H9 (cell line): ENCODE measurements around the gene SLC24A1. TPM values are rescaled to one million over a fixed set of nuclear protein-coding genes. Genes with fewer than 3 reads are reported as not detected.

Experiments used
- DNase-seq: peaks from one replicate; pipeline ENCODE4 v3.0.0-alpha.2; 2017
- H2AFZ ChIP-seq: one replicate; pipeline ENCODE4 v1.6.1; 2013; ENCODE audit warnings: mild to moderate bottlenecking, low read length, control low read depth, moderate library complexity
- H2AK5ac ChIP-seq: 2 replicates; pipeline ENCODE4 v1.6.1; 2013; ENCODE audit warnings: low read length, control low read depth, mixed read lengths; ENCODE audit not compliant: insufficient read length
- H2BK120ac ChIP-seq: one replicate; pipeline ENCODE4 v1.6.1; 2013; ENCODE audit warnings: low read depth, mild to moderate bottlenecking, low read length, control low read depth, inconsistent platforms; ENCODE audit not compliant: poor library complexity, severe bottlenecking
- H2BK12ac ChIP-seq: 2 replicates; pipeline ENCODE4 v1.6.1; 2013; ENCODE audit warnings: low read length, control low read depth, mixed read lengths, low read depth; ENCODE audit not compliant: insufficient read length
- H2BK15ac ChIP-seq: 2 replicates; pipeline ENCODE4 v1.6.1; 2013; ENCODE audit warnings: low read depth, low read length, control low read depth
- H2BK20ac ChIP-seq: one replicate; pipeline ENCODE4 v1.6.1; 2013; ENCODE audit warnings: low read depth, mild to moderate bottlenecking, low read length, control low read depth, inconsistent platforms; ENCODE audit not compliant: poor library complexity, severe bottlenecking
- H2BK5ac ChIP-seq: 2 replicates; pipeline ENCODE4 v1.6.1; 2013; ENCODE audit warnings: low read length, control low read depth, mixed read lengths; ENCODE audit not compliant: insufficient read length
- H3K14ac ChIP-seq: 2 replicates; pipeline ENCODE4 v1.6.1; 2013; ENCODE audit warnings: low read length, control low read depth; ENCODE audit not compliant: insufficient read depth
- H3K18ac ChIP-seq: 2 replicates; pipeline ENCODE4 v1.6.1; 2013; ENCODE audit warnings: low read depth, mild to moderate bottlenecking, mixed read lengths, low read length, control low read depth; ENCODE audit not compliant: insufficient read length
- H3K23ac ChIP-seq: 2 replicates; pipeline ENCODE4 v1.6.1; 2013; ENCODE audit warnings: low read length, control low read depth, mixed read lengths, low read depth; ENCODE audit not compliant: insufficient read length
- H3K23me2 ChIP-seq: 2 replicates; pipeline ENCODE4 v1.6.1; 2013; ENCODE audit warnings: low read depth, mild to moderate bottlenecking, mixed read lengths, low read length, control low read depth; ENCODE audit not compliant: insufficient read length, poor library complexity, severe bottlenecking
- H3K27ac ChIP-seq: 2 replicates; pipeline ENCODE4 v1.5.1; 2013; ENCODE audit warnings: low read length, control low read depth, mixed read lengths, low read depth; ENCODE audit not compliant: insufficient read length
- H3K27me3 ChIP-seq: 2 replicates; pipeline ENCODE4 v1.6.1; 2013; ENCODE audit warnings: low read length, control low read depth, inconsistent platforms; ENCODE audit not compliant: insufficient read depth
- H3K4ac ChIP-seq: 2 replicates; pipeline ENCODE4 v1.6.1; 2013; ENCODE audit warnings: low read depth, mild to moderate bottlenecking, control low read depth, inconsistent platforms, low read length, moderate library complexity
- H3K4me1 ChIP-seq: 2 replicates; pipeline ENCODE4 v1.6.1; 2013; ENCODE audit warnings: low read length, control low read depth, inconsistent platforms; ENCODE audit not compliant: insufficient read depth
- H3K4me2 ChIP-seq: 2 replicates; pipeline ENCODE4 v1.6.1; 2013; ENCODE audit warnings: low read length, control low read depth, mixed read lengths; ENCODE audit not compliant: insufficient read length, insufficient read depth
- H3K56ac ChIP-seq: 2 replicates; pipeline ENCODE4 v1.6.1; 2013; ENCODE audit warnings: low read depth, mild to moderate bottlenecking, mixed read lengths, low read length, control low read depth; ENCODE audit not compliant: insufficient read length
- H3K79me1 ChIP-seq: 2 replicates; pipeline ENCODE4 v1.6.1; 2013; ENCODE audit warnings: low read depth, mild to moderate bottlenecking, moderate library complexity, low read length, control low read depth, inconsistent platforms; ENCODE audit not compliant: insufficient read depth, poor library complexity, severe bottlenecking
- H3K79me2 ChIP-seq: 2 replicates; pipeline ENCODE4 v1.6.1; 2013; ENCODE audit warnings: low read length, control low read depth, inconsistent platforms; ENCODE audit not compliant: insufficient read depth
- H3K9ac ChIP-seq: 2 replicates; pipeline ENCODE4 v1.6.1; 2013; ENCODE audit warnings: low read length, control low read depth, mixed read lengths; ENCODE audit not compliant: insufficient read length; ENCODE audit errors: extremely low read depth
- H3K9me3 ChIP-seq: one replicate; pipeline ENCODE4 v1.6.1; 2013; ENCODE audit warnings: low read depth, low read length, inconsistent platforms; ENCODE audit not compliant: control insufficient read depth
- H3T11ph ChIP-seq: one replicate; pipeline ENCODE4 v1.6.1; 2013; ENCODE audit warnings: mild to moderate bottlenecking, low read length, control low read depth, inconsistent platforms
- H4K20me1 ChIP-seq: one replicate; pipeline ENCODE4 v1.6.1; 2013; ENCODE audit not compliant: control insufficient read depth, insufficient read length, insufficient read depth
- H4K5ac ChIP-seq: 2 replicates; pipeline ENCODE4 v1.6.1; 2013; ENCODE audit warnings: low read depth, mild to moderate bottlenecking, mixed read lengths, low read length, control low read depth; ENCODE audit not compliant: insufficient read length
- H4K8ac ChIP-seq: replicated peaks from 2 replicates; pipeline ENCODE4 v1.6.1; 2013; ENCODE audit warnings: low read length, control low read depth, mixed read lengths, low read depth; ENCODE audit not compliant: insufficient read length
- H4K91ac ChIP-seq: 2 replicates; pipeline ENCODE4 v1.6.1; 2013; ENCODE audit warnings: low read depth, mild to moderate bottlenecking, moderate library complexity, mixed read lengths, low read length, control low read depth; ENCODE audit not compliant: insufficient read length
- H3K27ac Mint-ChIP-seq, 3 experiments: 2 replicates in 2 of 3; 3 replicates in 1 of 3; pipeline ENCODE4 v1.8.0; 2020 to 2021; ENCODE audit warnings: mixed read lengths in 3 of 3, mild to moderate bottlenecking in 1 of 3, moderate library complexity in 1 of 3
- H3K27me3 Mint-ChIP-seq: 2 replicates; pipeline ENCODE4 v1.8.0; 2021; ENCODE audit warnings: low read depth, mild to moderate bottlenecking, moderate library complexity, mixed read lengths
- H3K36me3 Mint-ChIP-seq, 3 experiments: 2 replicates in 2 of 3; 3 replicates in 1 of 3; pipeline ENCODE4 v1.8.0; 2020 to 2021; ENCODE audit warnings: low read depth in 3 of 3, mixed read lengths in 3 of 3; ENCODE audit not compliant: insufficient read depth in 1 of 3
- H3K4me1 Mint-ChIP-seq, 2 experiments: 2 replicates each; pipeline ENCODE4 v1.8.0; 2020; ENCODE audit warnings: mixed read lengths in 2 of 2
- H3K4me3 Mint-ChIP-seq, 2 experiments: 2 replicates in 1 of 2; 3 replicates in 1 of 2; pipeline ENCODE4 v1.8.0; 2020 to 2021; ENCODE audit warnings: mild to moderate bottlenecking in 2 of 2, mixed read lengths in 2 of 2, moderate library complexity in 1 of 2
- H3K9me3 Mint-ChIP-seq, 2 experiments: 2 replicates in 1 of 2; 3 replicates in 1 of 2; pipeline ENCODE4 v1.8.0; 2020; ENCODE audit warnings: mild to moderate bottlenecking in 2 of 2, mixed read lengths in 2 of 2, moderate library complexity in 1 of 2
- total RNA-seq: library from RNA; stranded (reverse); gene quantifications from 2 replicates; pipeline ENCODE4 v1.2.1, GENCODE V29; 2021
- TF ChIP-seq, protein P1 (sequence below): fragments of 200-600 bp; sonication (generic); conservative IDR thresholded peaks from 3 replicates; pipeline ENCODE4 v1.8.0; 2021; ENCODE audit warnings: antibody characterized with exemption, mild to moderate bottlenecking

Gene SLC24A1
- total RNA-seq, 1 experiment from 2014 or later, result 8.6 TPM

DNA sequence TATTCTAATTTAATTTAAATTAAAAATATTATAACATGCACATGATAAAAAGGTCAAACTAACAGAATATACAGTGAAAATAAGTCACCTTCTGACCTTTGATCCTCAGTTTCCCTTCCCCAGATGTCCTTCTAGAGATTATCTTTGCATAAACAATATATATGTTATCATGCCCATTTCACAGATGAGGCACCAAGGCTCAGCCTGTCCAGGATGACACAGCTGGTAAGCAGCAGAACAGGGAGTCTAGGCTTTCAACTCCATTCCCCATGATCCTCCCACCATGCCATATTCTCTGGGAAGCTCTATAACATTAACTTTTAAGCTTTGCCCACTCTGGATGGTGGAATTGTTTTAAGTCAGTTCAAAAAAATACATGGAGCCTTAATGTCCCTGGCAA is 1.4 kb downstream of the SLC24A1 start:
- Histone ChIP-seq H3K4ac (no peak overlapping the region), H3K9me3 (no peaks in the 10 kb centered on the region), H4K8ac (no peak overlapping the region), H3K9ac (no peak overlapping the region), H4K91ac (no peak overlapping the region), H4K20me1 (no peaks in the 10 kb centered on the region), H3T11ph (no peak overlapping the region), H2BK5ac (no peak overlapping the region), H3K23me2 (no peaks in the 10 kb centered on the region), H3K14ac (no peak overlapping the region), H3K18ac (no peak overlapping the region), H2BK120ac (no peak overlapping the region), H3K56ac (no peak overlapping the region), H2BK20ac (no peak overlapping the region), H3K79me2 (no peaks in the 10 kb centered on the region), H3K4me2 (no peak overlapping the region), H2AK5ac (no peak overlapping the region), H3K27me3 (no peaks in the 10 kb centered on the region), H2AFZ (no peak overlapping the region), H3K27ac (no peak overlapping the region), H2BK15ac (no peak overlapping the region), H3K4me1 (peaks cover 6% of the 10 kb centered on the region; the same call in 1 of the 2 replicates), H4K5ac (no peak overlapping the region), H3K23ac (no peak overlapping the region), H3K79me1 (no peaks in the 10 kb centered on the region), H2BK12ac (no peak overlapping the region)
- Mint-ChIP-seq H3K27me3 (no peaks in the 10 kb centered on the region), H3K4me3 (no peak overlapping the region), H3K36me3 (peaks cover 0 to 5% (median 0%) of the 10 kb centered on the region in 3 experiments; a peak in 2 of 7 replicates), H3K9me3 (no peaks in the 10 kb centered on the region), H3K27ac (no peak overlapping the region), H3K4me1 (peaks cover 10 to 13% of the 10 kb centered on the region in 2 experiments)
- no peak for DNase-seq
- TF ChIP-seq, protein P1, sequence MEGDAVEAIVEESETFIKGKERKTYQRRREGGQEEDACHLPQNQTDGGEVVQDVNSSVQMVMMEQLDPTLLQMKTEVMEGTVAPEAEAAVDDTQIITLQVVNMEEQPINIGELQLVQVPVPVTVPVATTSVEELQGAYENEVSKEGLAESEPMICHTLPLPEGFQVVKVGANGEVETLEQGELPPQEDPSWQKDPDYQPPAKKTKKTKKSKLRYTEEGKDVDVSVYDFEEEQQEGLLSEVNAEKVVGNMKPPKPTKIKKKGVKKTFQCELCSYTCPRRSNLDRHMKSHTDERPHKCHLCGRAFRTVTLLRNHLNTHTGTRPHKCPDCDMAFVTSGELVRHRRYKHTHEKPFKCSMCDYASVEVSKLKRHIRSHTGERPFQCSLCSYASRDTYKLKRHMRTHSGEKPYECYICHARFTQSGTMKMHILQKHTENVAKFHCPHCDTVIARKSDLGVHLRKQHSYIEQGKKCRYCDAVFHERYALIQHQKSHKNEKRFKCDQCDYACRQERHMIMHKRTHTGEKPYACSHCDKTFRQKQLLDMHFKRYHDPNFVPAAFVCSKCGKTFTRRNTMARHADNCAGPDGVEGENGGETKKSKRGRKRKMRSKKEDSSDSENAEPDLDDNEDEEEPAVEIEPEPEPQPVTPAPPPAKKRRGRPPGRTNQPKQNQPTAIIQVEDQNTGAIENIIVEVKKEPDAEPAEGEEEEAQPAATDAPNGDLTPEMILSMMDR, result no peak
